Stomach (tissue), 9 donors: Measurements from ENCODE around the gene LYPD6. TPM values are rescaled to one million over a fixed set of nuclear protein-coding genes. Genes with fewer than 3 reads are reported as not detected.
A peak's percentile ranks its signal among the peaks of the same experiment; 100 is the strongest.

Experiments used
- DNase-seq, 2 donors: peaks; one replicate each; pipeline versions ENCODE4 v3.0.0 to v3.0.0-alpha.2; 2013 to 2019
- H3K27ac ChIP-seq, 5 donors: fragments of 200-600 bp in 4 of 5; sonication (generic) in 4 of 5; one replicate each; pipeline ENCODE4 v1.5.1; 2013 to 2019; ENCODE audit warnings: mild to moderate bottlenecking in 1 of 5, moderate library complexity in 1 of 5
- H3K27me3 ChIP-seq, 3 donors: fragments of 200-600 bp; sonication (generic); one replicate each; pipeline ENCODE4 v1.5.1; 2017 to 2019; ENCODE audit warnings: mixed run types in 1 of 3
- H3K36me3 ChIP-seq, 4 donors: fragments of 200-600 bp; sonication (generic); 1 replicate in 3 of 4; 2 replicates in 1 of 4; pipeline ENCODE4 v1.5.1; 2016 to 2019
- H3K4me1 ChIP-seq, 4 donors: fragments of 200-600 bp; sonication (generic); one replicate each; pipeline ENCODE4 v1.5.1; 2016 to 2019
- H3K4me3 ChIP-seq, 4 donors: fragments of 200-600 bp; sonication (generic) in 3 of 4; one replicate each; pipeline ENCODE4 v1.5.1; 2016 to 2019; ENCODE audit warnings: mild to moderate bottlenecking in 1 of 4
- H3K9me3 ChIP-seq, 4 donors: fragments of 200-600 bp; sonication (generic); one replicate each; pipeline ENCODE4 v1.5.1; 2016 to 2019
- EP300 ChIP-seq: sonication (generic); formaldehyde crosslinking; IDR thresholded peaks from one replicate; pipeline ENCODE4 v1.6.1; 2017; ENCODE audit warnings: antibody characterized with exemption
- POLR2A ChIP-seq, 4 donors: fragments of 450-650 bp; IDR thresholded peaks; one replicate each; pipeline ENCODE4 v1.6.1; 2016; ENCODE audit warnings: antibody characterized with exemption in 4 of 4, control low read depth in 2 of 4, mild to moderate bottlenecking in 1 of 4, moderate library complexity in 1 of 4
- POLR2AphosphoS5 ChIP-seq, 3 donors: sonication (generic); formaldehyde crosslinking; IDR thresholded peaks; one replicate each; pipeline ENCODE4 v1.6.1; 2016; ENCODE audit warnings: antibody characterized with exemption in 3 of 3
- WGBS, 5 donors: extraction: QIAGEN DNeasy Blood & Tissue Kit in 3 of 5; methylation state at CpG; one replicate each; pipeline versions ENCODE4 v1.1.5 to v1.1.7; 2013 to 2018; 5-methylcytosine and 5-hydroxymethylcytosine counted together
- intact Hi-C: fragments of 100-400 bp; cut with DNase I; formaldehyde crosslinking; loops from one replicate; pipeline ENCODE4 v1.15.1; 2023; ENCODE audit warnings: low total_unique reads
- polyA plus RNA-seq, 3 donors: library from polyadenylated mRNA; stranded (reverse); fragments of 200-250 nt; gene quantifications; one replicate each; pipeline ENCODE4 v1.2.3, GENCODE V29; 2013
- total RNA-seq, 5 donors: library from RNA; depleted of rRNA; stranded (reverse); fragments of >200 nt; gene quantifications; one replicate each; pipeline versions ENCODE4 v1.1.0 to v1.2.3, GENCODE V29; 2014 to 2016
- TF ChIP-seq, protein P1 (sequence below), 7 experiments: fragments of 450-650 bp in 4 of 7; fragments of 200-600 bp in 3 of 7; sonication (generic) in 3 of 7; IDR thresholded peaks; one replicate each; pipeline ENCODE4 v1.5.1; 2016 to 2019; ENCODE audit warnings: antibody characterized with exemption in 7 of 7, control low read depth in 2 of 7, mild to moderate bottlenecking in 1 of 7
- donor health status: healthy with polysubstance abuse.
- donor health status: Bipolar disorder and iron deficiency.
- donor health status: healthy.

The LYPD6 gene
- total and polyA plus RNA-seq, 8 donors, result 0.45 to 9.7 (median 2.6) TPM; not detected in 2

DNA sequence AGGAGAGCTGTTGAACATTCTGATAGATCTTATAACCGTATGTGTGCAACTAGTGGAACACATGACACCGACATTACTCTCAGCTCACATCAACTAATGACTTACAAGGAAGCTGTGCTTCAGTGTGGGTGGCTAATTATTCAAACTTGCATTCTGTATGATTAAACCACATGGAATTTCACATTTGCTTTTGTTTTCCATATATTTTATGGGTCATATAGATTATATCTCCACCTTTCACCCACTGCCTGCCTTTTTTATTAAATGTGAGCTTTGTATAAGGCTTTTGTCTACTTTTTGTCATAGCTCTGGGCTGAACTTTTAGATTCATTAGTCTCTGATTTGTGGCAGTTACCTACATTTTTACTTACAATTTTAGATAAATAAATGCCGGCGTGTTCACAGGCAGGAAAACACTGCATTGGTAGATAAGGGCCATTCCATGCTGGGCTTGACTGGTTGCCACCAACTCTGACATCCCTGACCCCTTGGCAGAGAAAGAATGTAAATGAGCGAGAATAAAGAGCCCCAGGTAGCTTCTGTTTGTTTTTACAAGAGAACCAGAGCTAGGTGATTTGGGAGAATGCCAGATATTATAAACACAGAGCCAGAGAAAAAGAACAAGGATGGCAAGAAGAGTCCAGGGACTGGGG lies 35.7 kb downstream of the LYPD6 start:
- Histone ChIP-seq H3K4me1 (peaks cover 4 to 22% (median 13%) of the 10 kb centered on the region in 4 donors), H3K4me3 (no peak overlapping the region), H3K27me3 (no peaks in the 10 kb centered on the region), H3K27ac (peak overlapping the region in 1 of 5 donors; percentile 12), H3K36me3 (no peaks in the 10 kb centered on the region), H3K9me3 (no peaks in the 10 kb centered on the region)
- peak; percentile 73 to 83 for DNase-seq
- WGBS, 5 donors, result 17 to 46% (median 24%) methylated on average over 5 of the region's 5 CpGs
- TF ChIP-seq POLR2A (IDR thresholded peaks at IDR 0.05) (no peak), POLR2AphosphoS5 (IDR thresholded peaks at IDR 0.05) (no peak), EP300 (no peak)
- TF ChIP-seq, protein P1, sequence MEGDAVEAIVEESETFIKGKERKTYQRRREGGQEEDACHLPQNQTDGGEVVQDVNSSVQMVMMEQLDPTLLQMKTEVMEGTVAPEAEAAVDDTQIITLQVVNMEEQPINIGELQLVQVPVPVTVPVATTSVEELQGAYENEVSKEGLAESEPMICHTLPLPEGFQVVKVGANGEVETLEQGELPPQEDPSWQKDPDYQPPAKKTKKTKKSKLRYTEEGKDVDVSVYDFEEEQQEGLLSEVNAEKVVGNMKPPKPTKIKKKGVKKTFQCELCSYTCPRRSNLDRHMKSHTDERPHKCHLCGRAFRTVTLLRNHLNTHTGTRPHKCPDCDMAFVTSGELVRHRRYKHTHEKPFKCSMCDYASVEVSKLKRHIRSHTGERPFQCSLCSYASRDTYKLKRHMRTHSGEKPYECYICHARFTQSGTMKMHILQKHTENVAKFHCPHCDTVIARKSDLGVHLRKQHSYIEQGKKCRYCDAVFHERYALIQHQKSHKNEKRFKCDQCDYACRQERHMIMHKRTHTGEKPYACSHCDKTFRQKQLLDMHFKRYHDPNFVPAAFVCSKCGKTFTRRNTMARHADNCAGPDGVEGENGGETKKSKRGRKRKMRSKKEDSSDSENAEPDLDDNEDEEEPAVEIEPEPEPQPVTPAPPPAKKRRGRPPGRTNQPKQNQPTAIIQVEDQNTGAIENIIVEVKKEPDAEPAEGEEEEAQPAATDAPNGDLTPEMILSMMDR (IDR thresholded peaks at IDR 0.05), result no peak
- intact Hi-C loops, result no loop called here

DNA sequence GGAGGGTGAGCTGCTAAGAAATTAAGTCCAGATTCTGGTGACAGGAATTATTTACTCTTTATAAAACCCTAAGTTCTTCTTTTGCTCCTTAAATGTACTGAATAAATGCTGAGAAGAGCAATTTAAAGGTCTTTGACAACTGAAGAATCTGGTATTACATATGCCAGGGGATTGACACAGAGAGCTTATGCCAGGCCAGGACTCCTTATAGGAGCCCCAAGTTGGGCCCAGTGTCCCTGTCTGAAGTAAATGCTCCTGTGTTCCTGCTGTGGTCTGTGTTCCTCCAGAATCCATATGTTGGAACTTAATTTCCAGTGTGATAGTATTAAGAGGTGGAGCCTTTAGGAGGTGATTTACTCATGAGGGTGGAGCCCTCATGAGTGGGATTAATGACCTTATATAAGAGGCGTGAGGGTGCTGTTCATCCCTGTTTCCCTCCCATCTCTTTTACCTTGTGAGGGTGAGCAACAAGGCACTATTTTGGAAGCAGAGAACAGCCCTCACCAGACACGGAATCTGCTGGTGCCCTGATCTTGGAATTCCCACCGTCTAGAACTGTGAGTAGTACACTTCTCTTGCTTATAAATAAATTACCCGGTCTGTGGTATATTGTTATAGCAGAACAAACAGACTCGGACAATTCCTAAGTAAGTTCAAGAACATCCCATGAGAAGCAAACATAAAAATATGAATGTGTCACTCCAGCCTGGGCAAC lies 39.8 kb downstream of the LYPD6 start:
- no peak for DNase-seq
- TF ChIP-seq POLR2AphosphoS5 (IDR thresholded peaks at IDR 0.05) (no peak), EP300 (no peak), POLR2A (IDR thresholded peaks at IDR 0.05) (no peak)
- TF ChIP-seq, protein P1 (IDR thresholded peaks at IDR 0.05), result no peak
- Histone ChIP-seq H3K27ac (no peak overlapping the region), H3K4me1 (peaks cover 4 to 19% (median 13%) of the 10 kb centered on the region in 4 donors), H3K9me3 (no peaks in the 10 kb centered on the region), H3K27me3 (no peaks in the 10 kb centered on the region), H3K4me3 (no peak overlapping the region), H3K36me3 (no peaks in the 10 kb centered on the region)
- WGBS, 5 donors, result 91 to 96% (median 94%) methylated on average over 5 of the region's 5 CpGs
- intact Hi-C loops, result no loop called here

GRCh38 chr2:149371476-149371875 lies 41.1 kb downstream of the LYPD6 start:
- H3K36me3 ChIP-seq, result no peaks in the 10 kb centered on the region
- no peak for TF ChIP-seq EP300
- TF ChIP-seq, protein P1 (IDR thresholded peaks at IDR 0.05), result no peak
- no peak for TF ChIP-seq POLR2A (IDR thresholded peaks at IDR 0.05)
- no peak for TF ChIP-seq POLR2AphosphoS5 (IDR thresholded peaks at IDR 0.05)
- H3K27ac ChIP-seq, result no peak overlapping the region
- no peak for DNase-seq
- intact Hi-C loops, result no loop called here
- 93 to 97% (median 94%) methylated on average over 6 of the region's 6 CpGs for WGBS, 5 donors
- peaks cover 3 to 6% (median 4%) of the 10 kb centered on the region in 4 donors for H3K4me1 ChIP-seq
- no peaks in the 10 kb centered on the region for H3K27me3 ChIP-seq
- H3K9me3 ChIP-seq, result no peaks in the 10 kb centered on the region
- no peak overlapping the region for H3K4me3 ChIP-seq

DNA sequence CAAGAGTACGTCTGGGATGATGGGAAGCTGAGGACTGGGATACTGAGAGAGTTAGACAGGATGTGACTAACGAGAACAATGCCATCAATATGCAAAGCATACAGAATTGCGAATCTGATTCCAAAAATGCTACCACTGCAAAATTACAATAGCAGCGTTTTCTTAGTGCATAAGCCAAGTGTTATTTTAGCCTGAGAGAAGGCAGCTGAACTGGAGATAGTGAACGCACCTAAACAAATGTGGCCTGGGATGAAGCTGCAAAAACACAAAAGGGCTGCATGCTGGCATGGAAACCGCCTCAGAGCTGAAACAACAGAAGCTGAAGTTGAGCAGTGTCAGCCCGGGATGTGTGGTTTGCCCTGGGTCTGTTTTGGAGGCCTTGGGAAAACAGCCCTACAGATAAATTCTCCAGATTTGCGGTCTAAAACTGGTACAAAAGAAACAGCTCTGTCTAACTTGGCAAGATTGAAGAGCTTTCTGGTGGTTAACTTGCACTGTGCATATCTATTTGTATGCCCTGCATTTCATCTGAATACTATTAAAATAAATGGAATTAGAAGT lies 45.5 kb downstream of the LYPD6 start:
- no peak for TF ChIP-seq EP300
- TF ChIP-seq, protein P1 (IDR thresholded peaks at IDR 0.05), result no peak
- TF ChIP-seq POLR2A (IDR thresholded peaks at IDR 0.05), result no peak
- TF ChIP-seq POLR2AphosphoS5 (IDR thresholded peaks at IDR 0.05), result no peak
- intact Hi-C loops, result no loop called here
- Histone ChIP-seq H3K27ac (no peak overlapping the region), H3K4me3 (no peak overlapping the region), H3K27me3 (no peaks in the 10 kb centered on the region), H3K36me3 (no peaks in the 10 kb centered on the region), H3K9me3 (no peaks in the 10 kb centered on the region), H3K4me1 (no peaks in the 10 kb centered on the region)
- 40 to 69% (median 51%) methylated on average over 8 of the region's 8 CpGs for WGBS, 5 donors
- DNase-seq, result peak in 1 of 2 donors; percentile 37
